ENCODE results near the gene RAB41. TPM values are rescaled to one million over a fixed set of nuclear protein-coding genes. Genes with fewer than 3 reads are reported as not detected.

Gene RAB41
- total and polyA plus RNA-seq, 2 donors (not counting 3 experiments of a cell fraction or from before 2014, with no cell fraction given) = not detected

DNA sequence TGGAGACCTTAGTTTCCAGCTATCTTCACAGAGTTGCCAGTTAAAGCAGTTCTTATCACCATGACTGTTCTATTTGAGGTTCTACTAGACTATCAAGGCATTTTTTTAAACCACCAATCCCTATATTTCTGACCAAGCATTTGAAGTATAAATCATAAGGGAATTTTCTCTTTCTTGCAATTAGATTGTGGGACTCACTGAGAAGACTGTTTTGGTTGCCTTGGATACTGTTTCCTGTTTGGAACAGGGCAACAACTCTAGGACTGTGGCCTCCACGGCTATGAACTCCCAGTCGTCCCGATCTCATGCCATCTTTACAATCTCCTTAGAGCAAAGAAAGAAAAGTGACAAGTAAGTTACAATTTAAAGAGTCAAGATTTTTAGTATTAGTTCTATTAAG lies 19.7 kb downstream of the RAB41 start:
- no peak overlapping the region for H3K4me3 ChIP-seq (replicated peaks in 1 of 3; ENCODE audit: insufficient read depth in 1 of 3, low read depth in 1 of 3, low read length in 3 of 3)
- POLR2A ChIA-PET = no interaction called here
- H2AFZ ChIP-seq (ENCODE audit: low read depth, low read length) = no peak overlapping the region
- H3K9me3 ChIP-seq (replicated peaks; ENCODE audit: control insufficient read depth, insufficient read depth, low read length) = no peaks in the 10 kb centered on the region
- CTCF ChIA-PET = no interaction called here
- peak; percentile 75 for DNase-seq (ENCODE audit: low read depth, low spot score)
- peak overlapping the region; percentile 42 for H3K9ac ChIP-seq (replicated peaks; ENCODE audit: extremely low read depth, insufficient read depth, low read length)
- no peaks in the 10 kb centered on the region for H3K9me1 ChIP-seq (replicated peaks; ENCODE audit: control insufficient read depth, extremely low read depth, insufficient read depth, low read length)
- no TSS peak for BruUV-seq (replicated peaks)
- peaks cover 6% of the 10 kb centered on the region for H3K4me1 ChIP-seq (ENCODE audit: control insufficient read depth, extremely low read depth, insufficient read depth, low read length)
- peak overlapping the region; percentile 11 for H3K4me2 ChIP-seq (ENCODE audit: insufficient read depth, low read length)
- dilution Hi-C loops (cut with MboI; ENCODE audit: extremely low pct_ligation_motif_present, low sequenced_read_pairs) (no loop called here), intact Hi-C loops (cut with micrococcal nuclease) (no loop called here)
- H3K27ac ChIP-seq (ENCODE audit: insufficient read depth, low read depth, low read length) = peak overlapping the region; percentile 78
- no peaks in the 10 kb centered on the region for H4K20me1 ChIP-seq (replicated peaks; ENCODE audit: control insufficient read depth, extremely low read depth, insufficient read depth, low read length)
- no peak for FAIRE-seq
- TF ChIP-seq POLR2A (IDR thresholded peaks at IDR 0.05; ENCODE audit: low read depth, low read length) = no peak
- TF ChIP-seq MYC (IDR thresholded peaks at IDR 0.05; ENCODE audit: low read depth, low read length) = no peak
- TF ChIP-seq, protein P1, sequence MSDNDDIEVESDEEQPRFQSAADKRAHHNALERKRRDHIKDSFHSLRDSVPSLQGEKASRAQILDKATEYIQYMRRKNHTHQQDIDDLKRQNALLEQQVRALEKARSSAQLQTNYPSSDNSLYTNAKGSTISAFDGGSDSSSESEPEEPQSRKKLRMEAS (IDR thresholded peaks at IDR 0.05; ENCODE audit: insufficient read depth, insufficient read length) = no peak
- TF ChIP-seq POLR2AphosphoS5 (IDR thresholded peaks at IDR 0.05; ENCODE audit: insufficient read depth, low read depth, low read length) = no peak
- no peak for TF ChIP-seq FOS (IDR thresholded peaks at IDR 0.05; ENCODE audit: borderline replicate concordance, insufficient read depth, low read length)
- TF ChIP-seq JUN (IDR thresholded peaks at IDR 0.05; ENCODE audit: borderline replicate concordance, insufficient read depth, insufficient read length, low read depth) = no peak
- no peak for TF ChIP-seq EZH2 (IDR thresholded peaks at IDR 0.05; ENCODE audit: borderline replicate concordance, low read depth, low read length, severe bottlenecking)
- no peak for TF ChIP-seq CTCF (IDR thresholded peaks at IDR 0.05; ENCODE audit: extremely low read depth in 1 of 2, insufficient read depth in 1 of 2, low read depth in 1 of 2, low read length in 2 of 2)
- TF ChIP-seq GATA2 (IDR thresholded peaks at IDR 0.05; ENCODE audit: insufficient read depth, insufficient read length, low read depth, low read length) = no peak
- H3K79me2 ChIP-seq (ENCODE audit: control insufficient read depth, insufficient read depth, low read length) = peaks cover 33% of the 10 kb centered on the region
- H3K36me3 ChIP-seq (ENCODE audit: control insufficient read depth in 2 of 2, extremely low read depth in 1 of 2, insufficient read depth in 2 of 2, low read length in 2 of 2) = no peaks in the 10 kb centered on the region
- H3K27me3 ChIP-seq (ENCODE audit: control insufficient read depth in 2 of 2, insufficient read depth in 2 of 2, low read length in 2 of 2) = no peaks in the 10 kb centered on the region
